GM12891 (cell line): ENCODE measurements around the gene MAN1A1.
"Not testable (repeated sequence)": the region's sequence is repeated elsewhere in the genome, so short reads cannot be mapped to it uniquely, and the experiment has no call there.

Experiments used
- DNase-seq: peaks from one replicate; pipeline ENCODE4 v3.0.0; 2011; ENCODE audit warnings: low spot score; ENCODE audit not compliant: insufficient read length
- FAIRE-seq: peaks from 2 replicates; lab custom pipeline; 2011; peaks lifted over from hg19 to GRCh38; lab: Jason Lieb, UNC
- PAX5 ChIP-seq: IDR thresholded peaks from 2 replicates; pipeline ENCODE4 v1.6.1; 2011; ENCODE audit warnings: low read length, moderate library complexity, mild to moderate bottlenecking; ENCODE audit not compliant: insufficient read depth, severe bottlenecking
- POLR2A ChIP-seq: IDR thresholded peaks from 2 replicates; pipeline ENCODE4 v1.6.1; 2011; ENCODE audit warnings: low read depth, low read length, control low read depth
- POLR2AphosphoS5 ChIP-seq: IDR thresholded peaks from 2 replicates; pipeline ENCODE4 v1.6.1; 2011; ENCODE audit warnings: low read depth, low read length, control low read depth
- POU2F2 ChIP-seq: IDR thresholded peaks from 2 replicates; pipeline ENCODE4 v1.6.1; 2011; ENCODE audit warnings: low read depth, mild to moderate bottlenecking, control low read depth, low read length, moderate library complexity
- SPI1 ChIP-seq: IDR thresholded peaks from 2 replicates; pipeline ENCODE4 v1.6.1; 2011; ENCODE audit warnings: low read depth, low read length, control low read depth
- TAF1 ChIP-seq: IDR thresholded peaks from 2 replicates; pipeline ENCODE4 v1.6.1; 2011; ENCODE audit warnings: low read depth, low read length, control low read depth

The MAN1A1 gene

GRCh38 chr6:119161438-119161837 is 188.1 kb downstream of the MAN1A1 start:
- no peak for FAIRE-seq
- TF ChIP-seq POLR2A (no peak), POLR2AphosphoS5 (no peak), SPI1 (no peak), PAX5 (no peak)
- DNase-seq, result no peak

GRCh38 chr6:119160911-119161310 is 188.7 kb downstream of the MAN1A1 start:
- FAIRE-seq (no peak), DNase-seq (no peak)
- no peak for TF ChIP-seq PAX5

- DNase-seq (no peak), FAIRE-seq (no peak)
- no peak for TF ChIP-seq SPI1
- TF ChIP-seq PAX5, result no peak
- TF ChIP-seq TAF1, result no peak
- no peak for TF ChIP-seq POU2F2
- no peak for TF ChIP-seq POLR2AphosphoS5
- no peak for TF ChIP-seq POLR2A
Observed at GRCh38 chr6:119158057-119158848, 191.3 kb downstream of the MAN1A1 start.

GRCh38 chr6:119157506-119157815 is 192.1 kb downstream of the MAN1A1 start:
- TF ChIP-seq POLR2A (no peak), POLR2AphosphoS5 (no peak), TAF1 (no peak), POU2F2 (no peak), SPI1 (no peak), PAX5 (no peak)
- no peak for DNase-seq
- FAIRE-seq, result no peak

GRCh38 chr6:119156757-119157505 is 192.6 kb downstream of the MAN1A1 start:
- no peak for FAIRE-seq
- TF ChIP-seq POLR2AphosphoS5, result no peak
- TF ChIP-seq SPI1, result no peak
- TF ChIP-seq POLR2A, result no peak
- no peak for TF ChIP-seq PAX5
- no peak for TF ChIP-seq POU2F2
- no peak for TF ChIP-seq TAF1
- DNase-seq, result no peak

- not testable (repeated sequence) for DNase-seq, FAIRE-seq
Observed at GRCh38 chr6:119156082-119156481, 193.5 kb downstream of the MAN1A1 start.

- FAIRE-seq (no peak), DNase-seq (no peak)
- TF ChIP-seq SPI1, result no peak
- no peak for TF ChIP-seq TAF1
- no peak for TF ChIP-seq POLR2AphosphoS5
- TF ChIP-seq PAX5, result no peak
- TF ChIP-seq POU2F2, result no peak
Observed at GRCh38 chr6:119152187-119152586, 197.4 kb downstream of the MAN1A1 start.

- no peak for TF ChIP-seq SPI1
- TF ChIP-seq TAF1, result no peak
- TF ChIP-seq POU2F2, result no peak
- TF ChIP-seq POLR2AphosphoS5, result no peak
- no peak for TF ChIP-seq POLR2A
- no peak for TF ChIP-seq PAX5
- no peak for FAIRE-seq
- DNase-seq, result no peak
Observed at GRCh38 chr6:119148825-119149525, 200.6 kb downstream of the MAN1A1 start.

GRCh38 chr6:119148098-119148824 is 201.3 kb downstream of the MAN1A1 start:
- FAIRE-seq (peak; percentile 9), DNase-seq (no peak)
- TF ChIP-seq PAX5, result no peak
- TF ChIP-seq POLR2AphosphoS5, result no peak
- TF ChIP-seq POU2F2, result no peak
- no peak for TF ChIP-seq TAF1
- no peak for TF ChIP-seq SPI1
- no peak for TF ChIP-seq POLR2A
